Measurements from ENCODE around the gene TJP2.

The TJP2 gene

DNA sequence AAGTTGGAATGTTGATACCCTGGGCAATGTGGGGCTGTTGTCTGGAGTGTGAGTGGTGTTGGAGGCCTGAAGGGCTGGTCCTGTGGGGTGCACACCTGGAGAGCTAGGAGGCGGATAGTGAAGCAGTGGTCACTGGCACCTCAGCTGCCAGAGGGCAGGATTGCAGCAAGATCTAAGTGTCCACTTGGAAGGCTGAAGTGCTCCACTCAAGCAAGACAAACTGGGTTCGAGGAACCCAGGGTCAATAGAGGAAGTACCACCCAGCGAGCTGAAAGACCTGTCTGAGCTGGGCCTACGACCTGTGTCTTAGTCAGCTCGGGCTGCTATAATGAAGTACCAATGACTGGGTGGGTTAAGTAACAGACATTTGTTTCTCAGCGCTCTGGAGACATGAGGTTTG lies 39.7 kb upstream of the TJP2 start:
- H4K20me1 ChIP-seq (ENCODE audit: insufficient read depth, low read length): no peaks in the 10 kb centered on the region
- H3K9ac ChIP-seq (ENCODE audit: low read length): no peak overlapping the region
- H3K4me2 ChIP-seq (ENCODE audit: low read length): no peak overlapping the region
- H2AFZ ChIP-seq (ENCODE audit: low read depth, low read length): no peak overlapping the region
- H3K36me3 ChIP-seq (replicated peaks; ENCODE audit: low read depth, low read length): no peaks in the 10 kb centered on the region
- no peaks in the 10 kb centered on the region for H3K9me3 ChIP-seq (ENCODE audit: insufficient read depth, low read length)
- no peaks in the 10 kb centered on the region for H3K79me2 ChIP-seq (ENCODE audit: low read length)
- no peak for TF ChIP-seq EZH2phosphoT487 (IDR thresholded peaks at IDR 0.05; ENCODE audit: low read depth)
- no peaks in the 10 kb centered on the region for H3K4me1 ChIP-seq (ENCODE audit: low read length)
- no peak overlapping the region for H3K4me3 ChIP-seq (ENCODE audit: low read length)
- no peaks in the 10 kb centered on the region for H3K27me3 ChIP-seq (ENCODE audit: low read depth, low read length)
- no peak overlapping the region for H3K27ac ChIP-seq (ENCODE audit: low read length)

DNA sequence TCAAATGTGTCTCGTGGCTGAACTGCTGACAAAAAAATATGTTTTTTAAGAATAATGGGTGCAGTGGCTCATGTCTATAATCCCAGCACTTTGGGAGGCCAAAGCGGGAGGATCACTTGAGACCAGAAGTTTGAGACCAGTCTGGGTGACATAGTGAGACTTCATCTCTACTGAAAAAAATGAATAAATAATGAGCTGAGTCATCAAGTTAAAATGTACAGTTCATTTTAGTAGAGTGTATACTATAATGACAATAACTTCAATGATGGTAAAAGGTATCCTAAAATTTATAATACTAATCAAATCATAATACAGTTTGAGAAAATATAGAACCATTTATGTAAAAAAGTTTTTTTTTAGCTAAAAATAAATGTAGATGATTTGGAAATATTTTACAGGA lies 37.9 kb upstream of the TJP2 start:
- no peaks in the 10 kb centered on the region for H4K20me1 ChIP-seq (ENCODE audit: insufficient read depth, low read length)
- no peaks in the 10 kb centered on the region for H3K79me2 ChIP-seq (ENCODE audit: low read length)
- TF ChIP-seq, protein P1, sequence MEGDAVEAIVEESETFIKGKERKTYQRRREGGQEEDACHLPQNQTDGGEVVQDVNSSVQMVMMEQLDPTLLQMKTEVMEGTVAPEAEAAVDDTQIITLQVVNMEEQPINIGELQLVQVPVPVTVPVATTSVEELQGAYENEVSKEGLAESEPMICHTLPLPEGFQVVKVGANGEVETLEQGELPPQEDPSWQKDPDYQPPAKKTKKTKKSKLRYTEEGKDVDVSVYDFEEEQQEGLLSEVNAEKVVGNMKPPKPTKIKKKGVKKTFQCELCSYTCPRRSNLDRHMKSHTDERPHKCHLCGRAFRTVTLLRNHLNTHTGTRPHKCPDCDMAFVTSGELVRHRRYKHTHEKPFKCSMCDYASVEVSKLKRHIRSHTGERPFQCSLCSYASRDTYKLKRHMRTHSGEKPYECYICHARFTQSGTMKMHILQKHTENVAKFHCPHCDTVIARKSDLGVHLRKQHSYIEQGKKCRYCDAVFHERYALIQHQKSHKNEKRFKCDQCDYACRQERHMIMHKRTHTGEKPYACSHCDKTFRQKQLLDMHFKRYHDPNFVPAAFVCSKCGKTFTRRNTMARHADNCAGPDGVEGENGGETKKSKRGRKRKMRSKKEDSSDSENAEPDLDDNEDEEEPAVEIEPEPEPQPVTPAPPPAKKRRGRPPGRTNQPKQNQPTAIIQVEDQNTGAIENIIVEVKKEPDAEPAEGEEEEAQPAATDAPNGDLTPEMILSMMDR (IDR thresholded peaks at IDR 0.05; ENCODE audit: low read depth, low read length): no peak
- TF ChIP-seq EZH2phosphoT487 (IDR thresholded peaks at IDR 0.05; ENCODE audit: low read depth): no peak
- no peak overlapping the region for H3K4me3 ChIP-seq (ENCODE audit: low read length)
- H3K9me3 ChIP-seq (ENCODE audit: insufficient read depth, low read length): no peaks in the 10 kb centered on the region
- no peaks in the 10 kb centered on the region for H3K27me3 ChIP-seq (ENCODE audit: low read depth, low read length)
- no peaks in the 10 kb centered on the region for H3K4me1 ChIP-seq (ENCODE audit: low read length)
- no peak overlapping the region for H3K4me2 ChIP-seq (ENCODE audit: low read length)
- H3K9ac ChIP-seq (ENCODE audit: low read length): no peak overlapping the region
- no peak overlapping the region for H2AFZ ChIP-seq (ENCODE audit: low read depth, low read length)
- no peak overlapping the region for H3K27ac ChIP-seq (ENCODE audit: low read length)
- no peaks in the 10 kb centered on the region for H3K36me3 ChIP-seq (replicated peaks; ENCODE audit: low read depth, low read length)

DNA sequence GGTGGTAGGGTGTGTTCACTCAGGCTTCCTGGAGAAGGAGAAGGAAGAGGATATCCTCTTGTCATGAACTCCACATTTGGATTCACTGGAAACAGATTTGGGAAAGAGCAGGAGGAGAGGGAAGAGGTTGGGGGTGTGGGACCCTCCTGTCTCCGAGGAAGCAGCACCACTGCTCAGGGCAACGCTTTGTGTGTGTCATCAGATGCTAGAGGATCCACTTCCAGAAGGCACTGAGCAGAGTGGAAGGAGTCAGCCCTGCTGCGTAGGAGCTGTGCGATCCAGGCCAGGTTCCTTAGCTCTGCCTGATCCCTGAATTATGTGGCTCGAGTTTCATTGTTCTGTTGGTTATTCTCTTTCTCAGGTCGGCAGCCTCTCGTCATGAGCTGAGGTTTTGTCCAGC lies 37.3 kb upstream of the TJP2 start:
- Histone ChIP-seq H2AFZ (ENCODE audit: low read depth, low read length) (no peak overlapping the region), H3K9ac (ENCODE audit: low read length) (no peak overlapping the region), H3K9me3 (ENCODE audit: insufficient read depth, low read length) (no peaks in the 10 kb centered on the region), H3K27me3 (ENCODE audit: low read depth, low read length) (no peaks in the 10 kb centered on the region), H3K4me2 (ENCODE audit: low read length) (no peak overlapping the region), H3K27ac (ENCODE audit: low read length) (no peak overlapping the region), H3K79me2 (ENCODE audit: low read length) (no peaks in the 10 kb centered on the region), H4K20me1 (ENCODE audit: insufficient read depth, low read length) (no peaks in the 10 kb centered on the region), H3K36me3 (replicated peaks; ENCODE audit: low read depth, low read length) (no peaks in the 10 kb centered on the region), H3K4me1 (ENCODE audit: low read length) (no peaks in the 10 kb centered on the region), H3K4me3 (ENCODE audit: low read length) (no peak overlapping the region)
- no peak for TF ChIP-seq EZH2phosphoT487 (IDR thresholded peaks at IDR 0.05; ENCODE audit: low read depth)
- TF ChIP-seq, protein P1 (IDR thresholded peaks at IDR 0.05; ENCODE audit: low read depth, low read length): no peak

DNA sequence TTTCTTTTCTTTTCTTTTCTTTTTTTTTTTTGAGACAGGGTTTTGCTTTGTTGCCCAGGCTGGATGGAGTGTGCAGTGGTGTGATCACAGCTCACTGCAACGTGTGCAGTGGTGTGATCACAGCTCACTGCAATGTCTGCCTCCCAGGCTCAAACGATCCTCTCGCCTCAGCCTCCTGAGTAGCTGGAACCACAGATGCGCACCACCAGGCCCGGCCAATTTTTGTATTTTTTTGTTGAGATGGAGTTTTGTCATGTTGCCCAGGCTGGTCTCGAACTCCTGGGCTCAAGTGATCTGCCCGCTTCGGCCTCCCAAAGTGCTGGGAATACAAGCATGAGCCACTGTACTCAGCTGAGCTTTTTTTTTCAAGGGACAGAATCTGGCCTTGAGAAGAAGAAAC lies 36.8 kb upstream of the TJP2 start:
- TF ChIP-seq, protein P1 (IDR thresholded peaks at IDR 0.05; ENCODE audit: low read depth, low read length): no peak
- TF ChIP-seq EZH2phosphoT487 (IDR thresholded peaks at IDR 0.05; ENCODE audit: low read depth): no peak
- Histone ChIP-seq H3K27me3 (ENCODE audit: low read depth, low read length) (no peaks in the 10 kb centered on the region), H3K79me2 (ENCODE audit: low read length) (no peaks in the 10 kb centered on the region), H2AFZ (ENCODE audit: low read depth, low read length) (no peak overlapping the region), H3K4me3 (ENCODE audit: low read length) (no peak overlapping the region), H4K20me1 (ENCODE audit: insufficient read depth, low read length) (no peaks in the 10 kb centered on the region), H3K9ac (ENCODE audit: low read length) (no peak overlapping the region), H3K4me2 (ENCODE audit: low read length) (no peak overlapping the region), H3K27ac (ENCODE audit: low read length) (no peak overlapping the region), H3K9me3 (ENCODE audit: insufficient read depth, low read length) (no peaks in the 10 kb centered on the region), H3K4me1 (ENCODE audit: low read length) (no peaks in the 10 kb centered on the region), H3K36me3 (replicated peaks; ENCODE audit: low read depth, low read length) (no peaks in the 10 kb centered on the region)

DNA sequence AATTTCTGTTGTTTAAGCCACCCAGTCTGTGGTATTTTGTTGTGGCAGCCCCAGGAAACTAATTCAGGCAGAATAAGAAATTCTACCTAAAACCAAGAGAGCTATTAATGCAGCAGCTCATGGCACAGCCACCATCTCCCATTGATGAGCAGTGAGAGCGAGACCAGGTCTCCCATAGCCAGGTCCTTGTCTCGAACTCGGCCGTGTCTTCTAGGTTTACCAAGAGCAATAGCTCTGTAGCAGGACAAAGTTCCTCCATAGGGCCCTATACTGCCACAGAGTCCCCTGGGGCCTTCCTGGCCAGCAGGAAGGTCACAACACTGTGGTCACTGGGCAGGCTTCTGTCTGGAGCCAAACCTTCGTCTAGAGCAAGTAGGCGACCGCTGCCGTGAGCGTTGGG lies 34.5 kb upstream of the TJP2 start:
- Histone ChIP-seq H4K20me1 (ENCODE audit: insufficient read depth, low read length) (no peaks in the 10 kb centered on the region), H3K9me3 (ENCODE audit: insufficient read depth, low read length) (no peaks in the 10 kb centered on the region), H3K4me1 (ENCODE audit: low read length) (no peaks in the 10 kb centered on the region)

More for the DNA sequence above, 34.5 kb upstream of the TJP2 start:
- Histone ChIP-seq H3K4me2 (ENCODE audit: low read length) (no peak overlapping the region), H3K79me2 (ENCODE audit: low read length) (no peaks in the 10 kb centered on the region), H3K36me3 (replicated peaks; ENCODE audit: low read depth, low read length) (no peaks in the 10 kb centered on the region), H3K27me3 (ENCODE audit: low read depth, low read length) (no peaks in the 10 kb centered on the region), H3K9ac (ENCODE audit: low read length) (no peak overlapping the region), H3K27ac (ENCODE audit: low read length) (no peak overlapping the region), H3K4me3 (ENCODE audit: low read length) (no peak overlapping the region), H2AFZ (ENCODE audit: low read depth, low read length) (no peak overlapping the region)
- TF ChIP-seq, protein P1 (IDR thresholded peaks at IDR 0.05; ENCODE audit: low read depth, low read length): no peak
- TF ChIP-seq EZH2phosphoT487 (IDR thresholded peaks at IDR 0.05; ENCODE audit: low read depth): no peak
